Endothelial cell of umbilical vein (primary cell): ENCODE data around the gene TUBGCP4. TPM values are rescaled to one million over a fixed set of nuclear protein-coding genes. Genes with fewer than 3 reads are reported as not detected.

Source experiments
- BruUV-seq: library from RNA; stranded (reverse); fragments of 400-500 nt; replicated peaks from 2 replicates; lab custom pipeline; 2021; lab: Mats Ljungman, UMichigan
- CTCF ChIA-PET: fragments of 300-600, 350-600 bp; sonication (Branson Sonifier 250); formaldehyde crosslinking; loops from one replicate; lab custom pipeline; 2021; ENCODE audit warnings: antibody characterized with exemption, inconsistent platforms; lab: Charles Lee
- POLR2A ChIA-PET: fragments of 300-600, 350-600 bp; sonication (Branson Sonifier 250); formaldehyde crosslinking; loops from one replicate; lab custom pipeline; 2021; ENCODE audit warnings: antibody characterized with exemption, inconsistent platforms; lab: Charles Lee
- DNase-seq: peaks from one replicate; pipeline ENCODE4 v3.0.0-alpha.2; 2011; ENCODE audit warnings: low read depth, low spot score
- FAIRE-seq: peaks from 2 replicates; lab custom pipeline; 2011; peaks lifted over from hg19 to GRCh38; lab: Jason Lieb, UNC
- H2AFZ ChIP-seq: 2 replicates; pipeline ENCODE4 v1.6.0; 2012; ENCODE audit warnings: low read depth, low read length, control low read depth, inconsistent platforms
- H3K27ac ChIP-seq: 2 replicates; pipeline ENCODE4 v1.5.1; 2011; ENCODE audit warnings: low read depth, mild to moderate bottlenecking, control low read depth, low read length, moderate library complexity; ENCODE audit not compliant: insufficient read depth
- H3K27me3 ChIP-seq, 2 experiments: 2 replicates each; pipeline versions ENCODE4 v1.6.0 to v1.6.1; 2011; ENCODE audit warnings: low read length in 2 of 2, mixed read lengths in 1 of 2; ENCODE audit not compliant: control insufficient read depth in 2 of 2, insufficient read depth in 2 of 2
- H3K36me3 ChIP-seq, 2 experiments: 2 replicates in 1 of 2; 3 replicates in 1 of 2; pipeline ENCODE4 v1.5.1; 2011; ENCODE audit warnings: low read length in 2 of 2, mild to moderate bottlenecking in 1 of 2, moderate library complexity in 1 of 2; ENCODE audit not compliant: control insufficient read depth in 2 of 2, insufficient read depth in 2 of 2; ENCODE audit errors: extremely low read depth in 1 of 2
- H3K4me1 ChIP-seq: 3 replicates; pipeline ENCODE4 v1.5.1; 2011; ENCODE audit warnings: mild to moderate bottlenecking, low read length; ENCODE audit not compliant: control insufficient read depth, insufficient read depth; ENCODE audit errors: extremely low read depth
- H3K4me2 ChIP-seq: 2 replicates; pipeline ENCODE4 v1.6.1; 2011; ENCODE audit warnings: low read length, control low read depth, mixed read lengths; ENCODE audit not compliant: insufficient read depth
- H3K4me3 ChIP-seq, 3 experiments: fragments of 200-600 bp in 1 of 3; sonication (generic), shearing (Covaris generic) in 1 of 3; replicated peaks in 1 of 3; 2 replicates each; pipeline ENCODE4 v1.5.1; 2011 to 2016; ENCODE audit warnings: control low read depth in 3 of 3, low read length in 3 of 3, mild to moderate bottlenecking in 2 of 3, inconsistent platforms in 1 of 3, low read depth in 1 of 3, moderate library complexity in 1 of 3; ENCODE audit not compliant: insufficient read depth in 1 of 3
- H3K79me2 ChIP-seq: 2 replicates; pipeline ENCODE4 v1.6.0; 2012; ENCODE audit warnings: low read length, inconsistent platforms; ENCODE audit not compliant: control insufficient read depth, insufficient read depth
- H3K9ac ChIP-seq: replicated peaks from 2 replicates; pipeline ENCODE3; 2011; ENCODE audit warnings: low read length, control low read depth; ENCODE audit not compliant: insufficient read depth; ENCODE audit errors: extremely low read depth
- H3K9me1 ChIP-seq: replicated peaks from 3 replicates; pipeline ENCODE4 v1.6.0; 2011; ENCODE audit warnings: mild to moderate bottlenecking, low read length; ENCODE audit not compliant: control insufficient read depth, insufficient read depth; ENCODE audit errors: extremely low read depth
- H3K9me3 ChIP-seq: replicated peaks from 2 replicates; pipeline ENCODE4 v1.5.1; 2012; ENCODE audit warnings: low read length, inconsistent platforms; ENCODE audit not compliant: control insufficient read depth, insufficient read depth
- H4K20me1 ChIP-seq: replicated peaks from 2 replicates; pipeline ENCODE3; 2011; ENCODE audit warnings: mild to moderate bottlenecking, low read length; ENCODE audit not compliant: control insufficient read depth, insufficient read depth; ENCODE audit errors: extremely low read depth
- EZH2 ChIP-seq: IDR thresholded peaks from 2 replicates; pipeline ENCODE4 v1.6.1; 2012; ENCODE audit warnings: borderline replicate concordance, low read depth, mild to moderate bottlenecking, moderate library complexity, low read length, inconsistent platforms; ENCODE audit not compliant: severe bottlenecking
- FOS ChIP-seq: IDR thresholded peaks from 2 replicates; pipeline ENCODE4 v1.6.1; 2011; ENCODE audit warnings: mild to moderate bottlenecking, low read length, moderate library complexity, borderline replicate concordance; ENCODE audit not compliant: insufficient read depth
- GATA2 ChIP-seq: IDR thresholded peaks from 2 replicates; pipeline ENCODE4 v1.7.0; 2011; ENCODE audit warnings: low read depth, mild to moderate bottlenecking, moderate library complexity, mixed read lengths, low read length; ENCODE audit not compliant: insufficient read length, insufficient read depth
- JUN ChIP-seq: IDR thresholded peaks from 2 replicates; pipeline ENCODE4 v1.6.1; 2011; ENCODE audit warnings: borderline replicate concordance, low read depth; ENCODE audit not compliant: insufficient read length, insufficient read depth
- MYC ChIP-seq: IDR thresholded peaks from one replicate; pipeline ENCODE4 v1.6.1; 2011; ENCODE audit warnings: mild to moderate bottlenecking, low read depth, low read length
- POLR2A ChIP-seq: IDR thresholded peaks from 2 replicates; pipeline ENCODE4 v1.6.1; 2012; ENCODE audit warnings: low read depth, mild to moderate bottlenecking, control low read depth, low read length
- POLR2AphosphoS5 ChIP-seq: IDR thresholded peaks from 2 replicates; pipeline ENCODE4 v1.6.1; 2012; ENCODE audit warnings: low read depth, mild to moderate bottlenecking, control low read depth, low read length, moderate library complexity; ENCODE audit not compliant: insufficient read depth
- dilution Hi-C: fragments of 300-500 bp; cut with MboI; formaldehyde crosslinking; loops from one replicate; pipeline ENCODE4 v1.15.0; 2019; ENCODE audit warnings: low sequenced_read_pairs; ENCODE audit not compliant: extremely low pct_ligation_motif_present
- intact Hi-C: fragments of 100-400 bp; cut with micrococcal nuclease; formaldehyde crosslinking; loops from one replicate; pipeline ENCODE4 v1.10.0; 2022
- polyA plus RNA-seq, 4 experiments: library from polyadenylated mRNA; depleted of rRNA in 3 of 4; stranded (reverse) in 3 of 4; unstranded in 1 of 4; fragments of >200 nt; gene quantifications; 2 replicates each; pipeline versions ENCODE4 v1.2.1 to v1.2.3, GENCODE V29; 2011 to 2012; ENCODE audit warnings: missing spikeins in 1 of 4
- total RNA-seq: library from RNA; stranded (reverse); gene quantifications from 2 replicates; pipeline ENCODE4 v1.2.3, GENCODE V29; 2021
- TF ChIP-seq, protein P1 (sequence below), 2 donors: IDR thresholded peaks; 1 replicate in 1 of 2; 2 replicates in 1 of 2; pipeline ENCODE4 v1.5.1; 2011; ENCODE audit warnings: low read length in 2 of 2, mild to moderate bottlenecking in 2 of 2, moderate library complexity in 2 of 2, control low read depth in 1 of 2, inconsistent platforms in 1 of 2, low read depth in 1 of 2; ENCODE audit not compliant: insufficient read depth in 1 of 2; ENCODE audit errors: extremely low read depth in 1 of 2
- TF ChIP-seq, protein P2 (sequence below): IDR thresholded peaks from 2 replicates; pipeline ENCODE4 v1.6.1; 2011; ENCODE audit not compliant: insufficient read depth, insufficient read length

TUBGCP4 gene
- total and polyA plus RNA-seq, 2 donors (not counting 3 experiments of a cell fraction or from before 2014, with no cell fraction given): 6.5 to 19.4 TPM

DNA sequence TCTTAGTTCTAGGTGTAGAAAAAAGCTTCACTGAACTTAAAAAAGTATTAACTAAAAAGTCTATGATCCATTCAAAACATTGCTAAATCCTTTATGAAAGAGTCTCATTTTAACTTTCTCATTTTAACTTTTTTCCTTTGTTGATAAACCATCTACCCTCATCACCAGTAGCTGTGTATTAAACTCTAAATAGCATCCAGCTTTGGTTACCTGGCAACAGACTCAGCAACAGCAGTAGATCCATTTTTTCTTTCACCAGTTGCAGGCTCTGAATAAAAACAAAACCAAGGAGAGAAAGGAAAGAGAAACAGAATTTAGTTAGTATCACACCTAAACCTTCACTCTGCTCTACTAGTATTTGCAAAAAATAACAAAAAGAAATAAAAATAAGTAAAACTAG is 70.4 kb downstream of the TUBGCP4 start:
- no peak overlapping the region for H2AFZ ChIP-seq
- dilution Hi-C loops (no loop called here), intact Hi-C loops (loop anchor here (1.0 to 5.0 kb wide), 3 partner anchors 69 to 326 kb away; no protein-coding TSS in a partner anchor)
- CTCF ChIA-PET: interaction anchor here (0.6 to 3.4 kb wide), 19 partner anchors 9 to 83 kb away, joined by 3 to 101 read pairs (median 6); partner anchors contain the start of genes MAP1A and TP53BP1
- POLR2A ChIA-PET: interaction anchor here (0.6 to 1.0 kb wide), 2 partner anchors 46 to 383 kb away, joined by 3 to 4 read pairs; partner anchors contain the start of gene MFAP1
- no peaks in the 10 kb centered on the region for H3K79me2 ChIP-seq
- no peak overlapping the region for H3K4me3 ChIP-seq
- H3K36me3 ChIP-seq: peaks cover 13 to 19% of the 10 kb centered on the region in 2 experiments
- no peak for FAIRE-seq
- no peaks in the 10 kb centered on the region for H3K9me1 ChIP-seq
- peak overlapping the region; percentile 10 for H3K9ac ChIP-seq
- H3K9me3 ChIP-seq: no peaks in the 10 kb centered on the region
- no peaks in the 10 kb centered on the region for H3K27me3 ChIP-seq
- no peak for DNase-seq
- peak overlapping the region; percentile 61 for H3K27ac ChIP-seq
- peak overlapping the region; percentile 20 for H3K4me2 ChIP-seq
- TSS peak; percentile 84 for BruUV-seq
- peaks cover 8% of the 10 kb centered on the region for H3K4me1 ChIP-seq
- TF ChIP-seq POLR2A (no peak), EZH2 (no peak), POLR2AphosphoS5 (no peak), FOS (no peak), JUN (no peak), GATA2 (no peak), MYC (no peak)
- TF ChIP-seq, protein P1, sequence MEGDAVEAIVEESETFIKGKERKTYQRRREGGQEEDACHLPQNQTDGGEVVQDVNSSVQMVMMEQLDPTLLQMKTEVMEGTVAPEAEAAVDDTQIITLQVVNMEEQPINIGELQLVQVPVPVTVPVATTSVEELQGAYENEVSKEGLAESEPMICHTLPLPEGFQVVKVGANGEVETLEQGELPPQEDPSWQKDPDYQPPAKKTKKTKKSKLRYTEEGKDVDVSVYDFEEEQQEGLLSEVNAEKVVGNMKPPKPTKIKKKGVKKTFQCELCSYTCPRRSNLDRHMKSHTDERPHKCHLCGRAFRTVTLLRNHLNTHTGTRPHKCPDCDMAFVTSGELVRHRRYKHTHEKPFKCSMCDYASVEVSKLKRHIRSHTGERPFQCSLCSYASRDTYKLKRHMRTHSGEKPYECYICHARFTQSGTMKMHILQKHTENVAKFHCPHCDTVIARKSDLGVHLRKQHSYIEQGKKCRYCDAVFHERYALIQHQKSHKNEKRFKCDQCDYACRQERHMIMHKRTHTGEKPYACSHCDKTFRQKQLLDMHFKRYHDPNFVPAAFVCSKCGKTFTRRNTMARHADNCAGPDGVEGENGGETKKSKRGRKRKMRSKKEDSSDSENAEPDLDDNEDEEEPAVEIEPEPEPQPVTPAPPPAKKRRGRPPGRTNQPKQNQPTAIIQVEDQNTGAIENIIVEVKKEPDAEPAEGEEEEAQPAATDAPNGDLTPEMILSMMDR (IDR thresholded peaks at IDR 0.05; ENCODE audit: extremely low read depth in 1 of 2, insufficient read depth in 1 of 2, low read depth in 1 of 2, low read length in 2 of 2): no peak
- TF ChIP-seq, protein P2, sequence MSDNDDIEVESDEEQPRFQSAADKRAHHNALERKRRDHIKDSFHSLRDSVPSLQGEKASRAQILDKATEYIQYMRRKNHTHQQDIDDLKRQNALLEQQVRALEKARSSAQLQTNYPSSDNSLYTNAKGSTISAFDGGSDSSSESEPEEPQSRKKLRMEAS: no peak
- no peaks in the 10 kb centered on the region for H4K20me1 ChIP-seq
